Right forelimb (tissue), 1 donor: ENCODE data around the gene DNAL4.

Experiments used
- DNase-seq: peaks from one replicate; pipeline ENCODE4 v3.0.0-alpha.2; 2018

DNAL4 gene

GRCh38 chr22:38738475-38739070 is 55.4 kb downstream of the DNAL4 start:
- no peak for DNase-seq

GRCh38 chr22:38737302-38738060 is 56.5 kb downstream of the DNAL4 start:
- DNase-seq, result no peak

- no peak for DNase-seq
Measured at GRCh38 chr22:38736257-38736570, 57.7 kb downstream of the DNAL4 start.

GRCh38 chr22:38735465-38736256 is 58.3 kb downstream of the DNAL4 start:
- no peak for DNase-seq

- no peak for DNase-seq
Measured at GRCh38 chr22:38735126-38735464, 58.8 kb downstream of the DNAL4 start.

GRCh38 chr22:38734421-38735100 is 59.4 kb downstream of the DNAL4 start:
- DNase-seq, result no peak

- DNase-seq, result no peak
Measured at GRCh38 chr22:38733724-38734381, 60.1 kb downstream of the DNAL4 start.

- no peak for DNase-seq
Measured at GRCh38 chr22:38733329-38733723, 60.6 kb downstream of the DNAL4 start.

GRCh38 chr22:38732251-38732815 is 61.6 kb downstream of the DNAL4 start:
- no peak for DNase-seq

GRCh38 chr22:38731703-38732161 is 62.2 kb downstream of the DNAL4 start:
- DNase-seq, result no peak

- DNase-seq, result no peak
Measured at GRCh38 chr22:38730411-38730871, 63.5 kb downstream of the DNAL4 start.

- DNase-seq, result no peak
Measured at GRCh38 chr22:38729946-38730345, 64.0 kb downstream of the DNAL4 start.

- no peak for DNase-seq
Measured at GRCh38 chr22:38728871-38729796, 64.8 kb downstream of the DNAL4 start.
